NCI-H2029 treated with DMSO at 0.1 percent for 48 hours (cell line): ENCODE measurements around the gene CAMK2D.
A peak's percentile ranks its signal among the peaks of the same experiment; 100 is the strongest.
"Not testable (repeated sequence)": the region's sequence is repeated elsewhere in the genome, so short reads cannot be mapped to it uniquely, and the experiment has no call there.

Source experiments
- DNase-seq: peaks from one replicate; lab custom pipeline; 2025; lab: John Stamatoyannopoulos, UW

CAMK2D gene

DNA sequence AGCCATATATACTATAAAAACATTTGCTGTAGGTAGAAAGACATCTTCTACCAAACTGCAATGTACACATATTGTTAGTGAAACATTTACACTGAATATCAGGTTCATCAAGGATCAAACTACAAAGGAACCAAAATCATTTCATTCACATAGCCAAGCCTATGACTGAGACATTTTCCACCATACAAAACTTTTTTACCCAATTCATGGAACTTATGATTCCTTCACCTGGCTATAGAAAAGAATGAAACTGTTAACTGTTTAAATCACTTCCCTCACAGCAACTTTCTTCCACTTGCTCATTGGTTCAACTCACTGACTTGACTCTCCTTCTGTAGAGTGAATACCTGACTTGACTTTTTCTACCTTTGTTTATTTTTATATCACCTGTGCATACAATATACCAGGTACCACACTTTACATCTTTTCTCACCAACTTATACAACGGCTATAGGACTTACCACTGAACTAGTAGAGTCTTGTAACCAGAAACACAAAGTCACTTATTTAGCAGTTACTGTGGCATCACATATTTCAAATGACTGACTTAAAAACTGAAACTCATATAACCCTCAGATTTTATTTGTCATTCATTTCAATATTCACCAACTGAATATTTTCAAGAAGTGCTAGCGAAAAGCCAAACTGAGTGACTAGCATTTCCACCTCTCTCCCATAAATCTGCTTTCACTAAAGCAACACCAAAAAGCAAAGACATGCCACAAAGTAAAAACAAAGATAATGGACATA lies 30.9 kb downstream of the CAMK2D start:
- DNase-seq, result no peak

DNA sequence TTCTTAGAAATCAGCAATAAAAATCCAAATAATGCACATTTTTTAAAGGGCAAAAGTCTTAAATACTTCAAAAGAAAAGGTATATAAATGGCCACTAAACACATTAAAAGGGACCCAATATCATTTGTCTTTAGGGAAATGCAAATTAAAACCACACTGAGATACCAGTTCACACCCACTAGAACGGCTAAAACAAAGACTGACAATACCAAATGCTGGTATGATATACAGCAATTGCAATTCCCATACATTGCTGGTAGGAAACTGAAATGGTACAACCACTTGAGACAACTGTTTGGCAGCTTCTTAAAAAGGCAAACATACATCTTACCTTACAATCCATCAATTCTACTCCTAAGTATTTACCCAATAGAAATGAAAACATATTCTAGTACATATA lies 33.7 kb downstream of the CAMK2D start:
- DNase-seq, result no peak

DNA sequence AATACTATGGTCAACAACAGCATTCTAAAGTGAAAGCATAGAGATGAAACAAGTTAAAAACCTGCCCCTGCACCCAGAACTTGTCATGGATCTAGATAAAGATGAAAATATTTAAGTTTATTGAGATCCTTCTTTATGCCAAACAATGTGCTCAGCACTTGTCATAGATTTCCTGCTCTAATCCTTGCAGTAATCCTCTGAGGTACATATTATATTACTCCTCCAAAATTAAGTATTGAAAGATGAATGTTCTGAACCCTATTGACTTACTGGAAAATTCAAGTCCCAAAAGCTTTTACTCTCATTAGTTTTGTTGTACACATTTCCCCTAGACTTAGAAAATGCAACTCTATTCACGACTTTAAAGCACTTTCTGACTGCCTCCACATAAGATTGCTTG lies 35.6 kb downstream of the CAMK2D start:
- no peak for DNase-seq

DNA sequence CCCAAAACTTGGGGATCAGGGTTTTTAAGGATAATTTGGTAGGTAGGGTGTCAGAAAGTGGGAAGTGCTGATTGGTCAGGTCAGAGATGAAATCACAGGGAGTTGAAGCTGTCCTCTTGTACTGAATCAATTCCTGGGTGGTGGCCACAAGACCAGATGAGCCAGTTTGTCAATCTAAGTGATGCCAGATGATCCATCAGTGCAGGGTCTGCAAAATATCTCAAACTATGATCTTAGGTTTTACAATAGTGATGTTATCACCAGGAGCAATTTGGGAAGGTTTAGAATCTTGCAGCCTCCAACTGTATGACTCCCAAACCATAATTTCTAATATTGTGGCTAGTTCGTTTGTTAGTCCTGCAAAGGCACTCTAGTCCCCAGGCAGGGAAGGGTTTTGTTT lies 43.3 kb downstream of the CAMK2D start:
- DNase-seq, result no peak

DNA sequence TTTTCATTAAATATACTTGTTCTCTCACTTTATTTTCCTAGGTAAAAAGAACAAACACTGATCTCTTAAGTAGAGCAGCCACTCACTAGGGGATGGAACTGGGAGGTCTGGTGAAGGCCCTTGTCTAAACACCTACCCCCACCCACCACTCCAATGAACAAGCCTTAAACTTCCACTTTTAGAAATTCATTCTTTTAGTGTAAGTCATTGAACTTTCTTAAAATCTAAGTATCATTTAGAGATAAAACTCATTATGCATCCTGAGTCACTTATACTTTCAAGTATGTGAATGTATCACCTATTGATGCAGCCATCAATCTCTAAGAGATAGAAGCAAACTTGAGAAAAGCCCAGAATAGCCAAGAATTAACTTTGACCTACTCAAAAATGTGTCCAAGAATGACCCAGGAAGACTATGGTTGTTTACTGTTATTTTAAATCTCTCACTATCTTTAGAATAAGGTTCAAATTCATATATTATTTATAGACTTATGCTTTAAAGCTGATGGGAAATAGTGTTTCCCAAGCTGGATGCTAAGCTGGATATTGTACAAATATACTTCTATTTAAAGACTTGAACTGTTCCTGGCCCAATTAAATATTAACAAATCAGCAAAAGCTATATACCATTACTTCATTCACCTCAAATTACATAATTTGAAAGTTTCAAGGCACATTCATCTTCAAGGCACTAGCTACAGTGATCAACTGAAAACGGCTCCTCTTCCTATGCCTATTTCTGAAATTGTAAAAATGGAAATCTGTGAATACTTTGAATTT lies 49.5 kb downstream of the CAMK2D start:
- DNase-seq, result no peak

DNA sequence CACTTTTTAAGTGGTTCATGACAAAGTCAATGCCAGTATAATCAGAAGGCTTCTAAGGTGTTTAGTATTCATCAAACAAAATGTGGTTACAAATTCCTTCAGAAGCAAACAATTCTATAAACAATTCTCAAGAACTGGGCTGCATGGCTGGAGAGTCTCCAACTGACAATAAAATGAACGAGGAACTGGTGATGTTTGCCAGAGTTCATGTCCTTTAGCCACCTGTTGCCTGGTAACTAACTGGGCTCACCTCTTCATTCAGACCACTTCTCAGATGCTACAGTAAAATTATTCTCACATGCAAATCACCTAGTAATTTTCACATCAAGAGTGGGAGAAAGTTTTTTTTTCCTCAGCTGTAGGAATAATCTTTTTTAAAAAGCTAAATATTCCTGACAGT lies 53.3 kb downstream of the CAMK2D start:
- DNase-seq, result peak; percentile 71

DNA sequence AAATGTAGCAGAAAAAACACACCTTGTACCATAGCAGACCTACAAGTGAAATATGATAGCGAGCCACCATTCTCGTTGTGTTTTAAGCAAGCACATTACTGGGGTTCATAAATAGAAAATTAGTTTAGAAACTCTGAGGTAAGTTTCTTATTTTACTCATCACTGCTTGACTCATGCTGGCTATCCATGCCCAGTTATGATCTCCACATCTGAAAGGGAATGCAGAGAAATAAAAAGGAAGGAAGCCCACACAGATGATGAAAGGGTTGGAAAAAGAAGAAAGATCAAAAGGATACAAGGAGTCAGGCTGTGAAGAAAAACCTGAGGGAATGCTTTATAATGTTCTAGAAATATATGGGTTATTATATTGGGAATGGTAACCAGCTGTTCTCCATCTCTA lies 54.5 kb downstream of the CAMK2D start:
- no peak for DNase-seq

DNA sequence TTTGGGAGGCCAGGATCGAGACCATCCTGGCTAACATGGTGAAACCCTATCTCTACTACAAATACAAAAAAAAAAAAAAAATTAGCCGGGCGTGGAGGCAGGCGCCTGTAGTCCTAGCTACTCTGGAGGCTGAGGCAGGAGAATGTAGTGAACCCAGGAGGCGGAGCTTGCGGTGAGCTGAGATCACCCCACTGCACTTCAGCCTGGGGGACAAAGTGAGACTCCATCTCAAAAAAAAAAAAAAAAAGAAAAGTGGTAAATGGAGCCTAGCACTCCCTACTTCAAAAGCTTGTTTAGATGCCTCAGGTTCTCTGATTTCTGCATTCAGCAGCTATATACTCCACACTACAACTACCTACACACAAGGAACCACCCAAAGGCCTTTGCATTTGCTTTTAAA lies 56.4 kb downstream of the CAMK2D start:
- not testable (repeated sequence) for DNase-seq

DNA sequence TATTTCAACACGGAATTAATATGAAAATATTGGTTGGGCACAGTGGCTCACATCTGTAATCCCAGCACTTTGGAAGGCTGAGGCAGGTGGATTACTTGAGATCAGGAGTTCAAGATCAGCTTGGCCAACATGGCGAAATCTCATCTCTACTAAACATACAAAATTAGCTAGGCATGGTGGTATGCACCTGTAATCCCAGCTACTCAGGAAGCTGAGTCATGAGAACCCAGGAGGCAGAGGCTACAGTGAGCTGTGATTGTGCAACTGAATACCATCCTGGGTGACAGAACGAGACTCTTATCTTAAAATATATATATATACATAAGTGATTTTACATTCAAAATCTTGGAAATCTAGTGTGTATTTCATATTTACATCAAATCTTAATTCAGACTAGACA lies 58.9 kb downstream of the CAMK2D start:
- DNase-seq, result not testable (repeated sequence)

DNA sequence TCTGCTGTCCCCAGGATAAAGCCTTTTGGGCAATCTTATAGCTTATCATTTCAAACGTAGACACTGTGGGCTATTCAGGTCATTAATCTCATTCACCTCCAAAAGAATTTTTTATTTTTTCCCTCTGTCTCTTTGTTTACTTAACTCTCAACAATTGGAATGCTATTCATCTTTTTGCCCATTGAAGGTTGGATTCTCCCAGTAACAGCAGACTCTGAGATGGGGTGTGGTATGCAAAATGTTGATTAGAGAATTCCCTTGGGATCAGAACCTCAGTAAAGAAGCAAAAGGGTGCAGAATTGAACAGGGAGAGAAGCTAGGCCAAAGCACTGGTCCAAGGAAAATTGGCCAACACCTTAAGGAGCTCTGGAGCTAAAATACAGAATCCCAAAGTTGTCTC lies 60.4 kb downstream of the CAMK2D start:
- no peak for DNase-seq

DNA sequence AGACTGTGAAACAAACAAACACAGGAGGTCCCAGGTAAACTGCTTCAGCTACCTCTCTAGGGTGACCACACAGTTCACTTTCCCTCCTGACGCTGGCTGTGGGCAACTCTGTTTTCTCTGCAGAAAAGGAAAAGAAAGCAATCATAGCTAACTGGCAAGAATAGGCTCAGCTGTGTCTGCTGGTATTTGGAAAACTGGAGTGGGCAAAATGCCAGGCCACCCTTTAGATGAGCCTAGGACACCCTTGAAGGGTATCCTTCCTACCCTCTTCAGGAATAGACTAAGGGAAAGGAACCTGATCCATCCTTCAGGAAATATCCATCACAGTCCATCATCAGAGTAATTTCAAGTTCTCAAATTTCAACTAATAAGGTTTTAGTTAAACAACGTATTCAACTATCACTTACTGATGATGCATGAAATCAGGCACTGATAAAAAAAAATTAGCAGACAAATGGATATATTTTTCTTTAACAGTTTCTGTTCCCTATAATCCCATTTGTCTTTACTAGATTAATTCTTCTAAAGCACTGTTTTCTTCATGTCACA lies 60.9 kb downstream of the CAMK2D start:
- peak; percentile 43 for DNase-seq

DNA sequence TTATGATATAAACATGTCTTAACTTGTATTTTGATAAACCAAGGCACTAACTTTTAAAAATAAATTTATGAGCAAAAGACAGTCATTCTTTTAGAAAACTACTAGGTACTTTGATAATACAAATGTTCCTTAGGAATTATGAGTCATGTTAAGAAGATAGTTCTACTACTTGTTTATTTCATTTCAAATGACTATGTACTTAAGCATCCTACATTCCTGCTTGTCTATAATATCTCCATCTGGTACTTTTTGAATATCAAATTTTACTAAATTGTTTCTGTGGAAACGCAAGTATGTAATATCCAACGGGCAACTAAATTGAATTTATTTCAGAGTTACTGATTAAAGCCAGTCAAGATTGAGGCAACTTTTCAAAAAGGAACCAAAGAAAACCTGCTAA lies 61.8 kb downstream of the CAMK2D start:
- no peak for DNase-seq

DNA sequence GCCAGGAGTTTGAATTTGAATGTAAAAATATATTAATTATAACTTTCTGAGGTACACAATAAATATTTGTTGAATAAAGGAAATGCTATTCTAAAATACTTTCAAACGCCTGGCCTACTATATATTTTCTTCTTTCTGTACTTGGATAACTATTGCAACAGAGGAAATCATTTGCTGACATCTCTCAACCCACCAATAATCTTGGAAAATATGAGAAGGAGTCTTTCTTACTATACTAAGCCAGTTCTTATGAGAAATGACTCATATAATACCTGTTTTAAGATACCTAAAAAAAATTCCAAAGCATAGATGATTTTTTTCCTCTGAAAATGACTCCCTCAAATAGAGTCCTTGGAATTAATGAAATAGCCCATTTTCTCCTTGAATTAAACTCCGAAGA lies 64.1 kb downstream of the CAMK2D start:
- no peak for DNase-seq

DNA sequence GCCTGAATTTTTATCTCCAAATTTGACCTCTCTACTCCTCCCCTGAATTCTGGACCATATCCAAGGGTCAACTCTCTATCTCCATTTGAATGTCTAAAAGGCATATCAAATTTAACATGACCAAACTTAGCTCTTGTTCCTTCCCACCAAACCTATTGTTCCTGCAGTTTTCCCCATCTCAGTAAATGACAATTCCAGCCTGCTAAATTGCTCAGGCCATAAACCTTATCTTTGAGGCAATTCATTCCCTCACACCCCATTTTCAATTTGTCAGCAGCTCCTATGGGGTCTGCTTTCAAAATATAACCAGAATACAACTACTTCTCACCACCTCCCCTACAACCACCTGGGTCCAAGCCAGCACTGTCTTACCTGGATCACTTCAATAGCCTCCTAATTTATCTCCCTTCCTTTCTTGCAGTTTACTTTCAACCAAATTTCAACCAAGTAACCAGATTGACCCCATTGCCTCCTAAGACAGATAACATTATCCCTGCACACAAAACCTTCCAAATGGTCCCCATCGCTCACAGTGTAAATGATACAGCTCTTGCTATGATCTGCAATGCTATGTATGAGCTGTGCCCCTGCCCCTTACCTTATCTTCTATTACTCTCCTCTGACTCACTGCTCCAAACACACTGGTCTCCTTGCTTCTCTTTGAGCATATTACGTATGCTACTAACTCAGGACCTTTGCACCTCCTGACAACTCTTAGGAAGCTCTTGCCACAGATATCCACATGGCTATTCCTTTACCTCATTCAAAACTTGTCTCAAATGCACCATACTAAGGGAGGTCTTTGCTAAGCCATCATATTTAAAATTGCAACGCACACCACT lies 66.0 kb downstream of the CAMK2D start:
- DNase-seq, result no peak

DNA sequence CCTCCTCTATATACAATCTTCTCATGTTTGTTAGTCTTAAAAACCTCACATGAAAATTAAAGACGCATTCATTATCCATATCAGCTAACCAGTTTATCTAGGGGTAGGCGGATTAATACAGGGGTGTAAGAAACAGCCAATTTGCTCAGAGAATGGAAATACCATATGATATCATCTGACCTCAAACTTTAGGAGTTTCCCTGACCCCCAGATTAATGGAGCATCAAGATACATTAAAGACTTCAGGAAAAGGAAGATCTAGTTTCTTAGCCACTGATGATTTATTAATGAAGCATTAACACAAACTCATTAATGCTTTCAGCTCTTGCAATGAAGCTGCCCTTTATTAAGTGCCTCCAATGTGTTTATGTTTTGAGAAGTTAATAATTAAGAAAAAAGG lies 67.5 kb downstream of the CAMK2D start:
- DNase-seq, result no peak

DNA sequence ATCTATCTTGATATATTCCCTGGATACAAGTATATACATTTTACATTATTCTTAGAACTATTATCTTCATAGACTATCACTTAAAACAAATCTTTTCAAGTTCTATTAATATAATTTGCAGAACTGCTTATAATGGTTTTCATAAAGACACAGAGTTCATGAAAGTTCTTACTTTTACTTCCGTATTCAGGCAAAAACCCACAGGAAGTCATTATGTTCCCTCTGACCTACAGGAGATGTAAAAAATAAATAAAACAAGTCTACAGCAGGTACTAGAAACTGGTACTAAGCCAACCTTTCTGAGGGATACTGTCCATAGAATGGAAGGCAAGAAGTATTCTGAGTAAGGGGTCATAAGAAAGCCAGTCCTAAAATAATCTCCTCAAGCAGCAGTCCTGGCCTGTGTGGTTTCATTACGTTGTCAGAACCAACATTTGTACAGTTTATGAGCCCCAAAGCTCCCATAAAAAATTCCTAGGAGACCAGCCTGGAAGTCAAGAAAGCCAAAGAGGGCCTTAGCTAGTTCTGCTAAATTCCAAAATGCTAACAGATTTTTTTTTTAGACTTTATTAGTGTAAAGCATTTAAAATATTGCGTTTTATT lies 68.6 kb downstream of the CAMK2D start:
- DNase-seq, result no peak

DNA sequence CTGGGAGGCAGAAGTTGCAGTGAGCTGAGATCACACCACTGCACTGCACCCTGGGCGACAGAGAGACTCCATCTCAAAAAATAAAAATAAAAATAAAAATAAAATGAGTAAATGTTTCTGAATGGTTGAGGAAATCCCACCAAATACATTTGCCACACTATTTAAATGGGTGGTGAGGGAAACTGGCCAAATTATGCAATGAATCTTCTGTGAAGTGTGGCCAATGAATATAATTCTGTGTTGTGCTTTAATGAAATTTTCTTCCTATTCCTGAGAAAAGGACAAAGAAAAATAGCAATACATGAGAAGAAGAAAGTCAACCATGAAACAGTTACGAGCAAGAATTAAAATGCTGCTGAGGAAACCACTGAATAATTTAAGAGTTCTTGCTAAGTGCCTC lies 69.9 kb downstream of the CAMK2D start:
- DNase-seq, result no peak

DNA sequence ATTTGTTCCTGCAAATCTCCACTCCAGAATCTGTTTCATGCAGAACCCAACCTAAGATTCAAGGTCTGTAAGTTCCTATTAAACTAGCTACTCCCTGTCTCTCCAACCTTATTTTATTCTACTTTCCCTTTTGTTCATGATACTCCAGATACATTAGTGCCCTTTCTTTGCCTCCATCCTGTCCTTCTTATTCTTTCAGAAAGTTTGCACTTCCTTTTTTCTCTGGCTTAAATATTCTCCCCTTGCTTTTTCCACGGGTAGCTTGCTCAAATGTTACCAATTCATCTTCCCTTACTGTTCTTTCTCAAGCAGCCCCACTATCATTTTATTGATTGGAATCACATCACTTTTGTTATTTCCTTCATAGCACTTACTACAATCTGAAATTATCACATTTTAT lies 72.1 kb downstream of the CAMK2D start:
- DNase-seq, result no peak

DNA sequence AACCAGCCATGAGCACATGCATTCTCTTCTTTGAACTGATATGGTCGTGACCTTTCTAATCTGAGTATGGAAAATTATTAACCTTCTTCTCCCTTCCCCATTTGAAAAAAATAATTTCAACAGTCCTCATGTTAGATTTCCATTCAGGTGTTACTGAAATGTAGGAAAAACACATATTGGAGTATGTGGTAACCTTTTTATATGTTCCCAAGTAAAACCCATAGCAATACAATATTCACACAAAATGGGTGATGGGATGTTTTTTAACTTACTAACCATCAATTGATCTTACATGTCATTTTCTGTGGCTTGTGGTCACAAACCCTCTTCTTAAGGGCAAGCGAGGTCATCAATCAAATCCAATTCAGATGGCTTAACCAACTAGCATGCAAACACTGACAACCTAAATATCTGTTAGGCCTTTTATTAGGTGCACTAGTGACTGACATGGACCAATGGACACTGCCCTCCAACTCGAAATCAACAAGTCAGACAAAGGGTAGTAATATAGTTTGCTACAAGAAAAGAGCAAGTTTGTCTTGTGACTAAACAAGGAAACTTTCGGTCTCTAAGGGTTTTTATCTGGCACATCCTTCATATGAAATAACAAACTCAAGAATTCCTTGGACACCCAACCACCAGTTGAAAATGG lies 74.3 kb downstream of the CAMK2D start:
- DNase-seq, result no peak

DNA sequence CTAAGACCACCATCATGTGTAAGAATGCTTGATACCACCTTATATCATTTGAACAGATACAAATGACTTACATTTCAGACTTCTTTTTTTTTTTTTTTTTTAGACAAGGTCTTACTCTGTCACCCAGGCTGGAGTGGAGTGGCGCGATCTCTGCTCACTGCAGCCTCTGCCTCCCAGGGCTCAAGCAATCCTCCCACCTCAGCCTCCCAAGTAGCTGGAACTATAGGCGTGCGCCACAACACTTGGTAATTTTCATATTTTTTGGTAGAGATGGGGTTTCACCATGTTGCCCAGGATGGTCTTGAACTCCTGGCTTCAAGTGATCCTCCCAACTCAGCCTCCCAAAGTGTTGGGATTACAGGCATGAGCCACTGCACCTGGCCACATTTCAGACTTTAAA lies 76.4 kb downstream of the CAMK2D start:
- DNase-seq, result not testable (repeated sequence)

DNA sequence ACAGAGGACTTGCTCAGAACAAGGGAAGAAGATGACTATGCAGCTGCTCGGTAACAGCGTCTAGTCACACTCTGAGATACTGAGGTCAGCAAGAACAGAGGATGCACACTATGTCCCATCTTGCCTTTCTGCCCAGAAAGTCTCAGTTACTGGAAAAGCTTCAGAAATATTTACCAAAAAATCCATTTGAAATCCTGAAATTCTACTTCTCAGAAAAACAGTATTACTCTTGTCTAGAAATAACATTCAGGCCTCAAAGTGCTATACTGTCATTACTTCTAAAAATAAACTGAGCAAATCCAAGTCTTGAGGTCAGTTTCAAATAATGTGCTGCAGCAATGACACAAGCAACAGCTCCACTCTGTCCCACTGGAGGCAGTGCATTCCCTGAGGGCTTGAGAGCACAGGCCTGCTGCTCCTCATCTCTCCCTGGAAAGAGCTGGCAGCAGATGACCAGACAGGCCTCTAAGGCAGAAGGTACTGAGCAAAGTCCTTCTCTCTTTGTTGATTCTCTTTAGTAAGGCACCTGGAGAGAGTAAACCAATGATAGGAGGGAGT lies 76.9 kb downstream of the CAMK2D start:
- DNase-seq, result no peak
